WERI-Rb-1 (cell line): ENCODE data around the gene SRMS.

ENCODE experiments used
- DNase-seq: peaks from one replicate; pipeline ENCODE4 v3.0.0-alpha.2; 2020
- H3K27ac ChIP-seq: fragments of 250-450 bp; sonication (Bioruptor Pico); 2 replicates; pipeline ENCODE4 v1.5.1; 2020; ENCODE audit warnings: mild to moderate bottlenecking, moderate library complexity
- H3K27me3 ChIP-seq: fragments of 250-450 bp; sonication (Bioruptor Pico); 2 replicates; pipeline ENCODE4 v1.5.1; 2021; ENCODE audit warnings: mild to moderate bottlenecking, low read depth, moderate library complexity; ENCODE audit not compliant: insufficient read depth, severe bottlenecking
- H3K36me3 ChIP-seq: fragments of 250-450 bp; sonication (Bioruptor Pico); 2 replicates; pipeline ENCODE4 v1.5.1; 2020; ENCODE audit warnings: mild to moderate bottlenecking, moderate library complexity
- H3K4me3 ChIP-seq: 2 replicates; pipeline ENCODE4 v1.5.1; 2011; ENCODE audit warnings: low read depth, mild to moderate bottlenecking, control low read depth, low read length
- H3K9me3 ChIP-seq: fragments of 250-450 bp; sonication (Bioruptor Pico); 2 replicates; pipeline ENCODE4 v1.5.1; 2021; ENCODE audit warnings: mild to moderate bottlenecking, moderate library complexity; ENCODE audit not compliant: severe bottlenecking
- TF ChIP-seq, protein P1 (sequence below): IDR thresholded peaks from 2 replicates; pipeline ENCODE4 v1.5.1; 2011; ENCODE audit warnings: low read depth, mild to moderate bottlenecking, control low read depth, inconsistent platforms, low read length

SRMS gene

DNA sequence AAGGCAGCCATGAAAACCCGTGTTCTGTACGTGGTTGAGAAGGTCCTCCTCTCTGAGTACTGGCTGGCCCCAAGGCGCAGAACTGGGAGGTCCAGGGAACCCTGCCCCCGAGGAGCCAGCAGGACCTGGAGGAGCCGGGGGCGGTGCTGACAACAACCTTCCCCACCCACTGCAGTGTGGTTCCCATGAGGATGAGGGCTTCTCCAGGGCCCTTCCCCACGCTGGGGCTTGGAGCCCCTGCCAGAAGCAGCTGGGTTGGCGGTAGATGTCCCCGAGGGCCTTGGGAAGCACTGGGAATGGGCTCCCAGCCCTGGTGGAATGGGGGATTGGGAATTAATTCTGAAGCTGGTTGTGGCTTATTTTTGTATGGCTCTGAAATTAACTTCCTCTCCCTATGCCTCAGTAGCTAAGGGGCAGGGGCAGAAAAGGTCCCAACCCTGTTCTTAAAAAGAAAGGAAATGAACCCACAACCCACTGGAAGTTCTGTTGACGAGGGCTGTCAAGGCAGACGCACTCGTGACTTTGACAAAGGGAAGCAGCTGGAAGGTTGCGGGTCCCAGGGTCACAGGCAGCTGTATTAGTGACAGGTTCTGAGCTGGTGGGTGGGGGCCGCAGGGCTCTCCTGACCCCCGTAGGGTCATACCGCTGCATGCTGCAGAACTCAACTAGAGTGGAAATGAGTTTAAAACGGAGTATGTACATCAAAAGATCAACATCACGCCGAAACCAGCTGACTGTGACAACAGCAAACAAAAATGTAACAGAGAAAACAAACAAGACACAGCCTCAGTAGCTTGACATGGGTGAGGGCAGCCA is 40.4 kb upstream of the SRMS start:
- DNase-seq, result peak; percentile 6
- Histone ChIP-seq H3K27me3 (no peaks in the 10 kb centered on the region), H3K4me3 (no peak overlapping the region), H3K36me3 (peaks cover 34% of the 10 kb centered on the region), H3K27ac (no peak overlapping the region), H3K9me3 (no peaks in the 10 kb centered on the region)
- TF ChIP-seq, protein P1, sequence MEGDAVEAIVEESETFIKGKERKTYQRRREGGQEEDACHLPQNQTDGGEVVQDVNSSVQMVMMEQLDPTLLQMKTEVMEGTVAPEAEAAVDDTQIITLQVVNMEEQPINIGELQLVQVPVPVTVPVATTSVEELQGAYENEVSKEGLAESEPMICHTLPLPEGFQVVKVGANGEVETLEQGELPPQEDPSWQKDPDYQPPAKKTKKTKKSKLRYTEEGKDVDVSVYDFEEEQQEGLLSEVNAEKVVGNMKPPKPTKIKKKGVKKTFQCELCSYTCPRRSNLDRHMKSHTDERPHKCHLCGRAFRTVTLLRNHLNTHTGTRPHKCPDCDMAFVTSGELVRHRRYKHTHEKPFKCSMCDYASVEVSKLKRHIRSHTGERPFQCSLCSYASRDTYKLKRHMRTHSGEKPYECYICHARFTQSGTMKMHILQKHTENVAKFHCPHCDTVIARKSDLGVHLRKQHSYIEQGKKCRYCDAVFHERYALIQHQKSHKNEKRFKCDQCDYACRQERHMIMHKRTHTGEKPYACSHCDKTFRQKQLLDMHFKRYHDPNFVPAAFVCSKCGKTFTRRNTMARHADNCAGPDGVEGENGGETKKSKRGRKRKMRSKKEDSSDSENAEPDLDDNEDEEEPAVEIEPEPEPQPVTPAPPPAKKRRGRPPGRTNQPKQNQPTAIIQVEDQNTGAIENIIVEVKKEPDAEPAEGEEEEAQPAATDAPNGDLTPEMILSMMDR, result no peak

GRCh38 chr20:63587256-63587655 is 39.7 kb upstream of the SRMS start:
- Histone ChIP-seq H3K9me3 (no peaks in the 10 kb centered on the region), H3K36me3 (peaks cover 31% of the 10 kb centered on the region), H3K27me3 (no peaks in the 10 kb centered on the region), H3K4me3 (no peak overlapping the region), H3K27ac (no peak overlapping the region)
- DNase-seq, result no peak
- TF ChIP-seq, protein P1, result no peak

DNA sequence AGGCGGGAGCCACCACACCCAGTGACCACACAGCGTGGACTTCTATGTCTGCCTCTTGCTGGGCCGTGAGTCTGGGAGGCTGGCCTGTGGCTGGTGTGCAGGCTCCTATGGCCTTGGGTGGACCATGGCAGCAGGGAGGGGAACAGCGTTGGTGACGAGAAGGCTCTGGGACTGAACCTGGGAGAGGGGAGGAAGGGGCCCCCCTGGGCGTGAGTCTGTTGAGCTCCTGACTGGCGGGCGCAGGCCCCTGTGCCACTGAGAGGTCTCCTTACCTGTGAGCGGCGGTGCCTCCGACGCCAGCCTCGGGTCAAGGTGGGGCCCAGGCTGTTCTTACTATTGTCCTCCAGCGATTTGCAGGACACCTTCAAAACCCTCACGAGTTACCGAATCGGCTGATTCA is 39.2 kb upstream of the SRMS start:
- DNase-seq, result no peak
- no peaks in the 10 kb centered on the region for H3K9me3 ChIP-seq
- TF ChIP-seq, protein P1, result no peak
- no peak overlapping the region for H3K4me3 ChIP-seq
- no peaks in the 10 kb centered on the region for H3K27me3 ChIP-seq
- H3K36me3 ChIP-seq, result peaks cover 26% of the 10 kb centered on the region
- H3K27ac ChIP-seq, result no peak overlapping the region

DNA sequence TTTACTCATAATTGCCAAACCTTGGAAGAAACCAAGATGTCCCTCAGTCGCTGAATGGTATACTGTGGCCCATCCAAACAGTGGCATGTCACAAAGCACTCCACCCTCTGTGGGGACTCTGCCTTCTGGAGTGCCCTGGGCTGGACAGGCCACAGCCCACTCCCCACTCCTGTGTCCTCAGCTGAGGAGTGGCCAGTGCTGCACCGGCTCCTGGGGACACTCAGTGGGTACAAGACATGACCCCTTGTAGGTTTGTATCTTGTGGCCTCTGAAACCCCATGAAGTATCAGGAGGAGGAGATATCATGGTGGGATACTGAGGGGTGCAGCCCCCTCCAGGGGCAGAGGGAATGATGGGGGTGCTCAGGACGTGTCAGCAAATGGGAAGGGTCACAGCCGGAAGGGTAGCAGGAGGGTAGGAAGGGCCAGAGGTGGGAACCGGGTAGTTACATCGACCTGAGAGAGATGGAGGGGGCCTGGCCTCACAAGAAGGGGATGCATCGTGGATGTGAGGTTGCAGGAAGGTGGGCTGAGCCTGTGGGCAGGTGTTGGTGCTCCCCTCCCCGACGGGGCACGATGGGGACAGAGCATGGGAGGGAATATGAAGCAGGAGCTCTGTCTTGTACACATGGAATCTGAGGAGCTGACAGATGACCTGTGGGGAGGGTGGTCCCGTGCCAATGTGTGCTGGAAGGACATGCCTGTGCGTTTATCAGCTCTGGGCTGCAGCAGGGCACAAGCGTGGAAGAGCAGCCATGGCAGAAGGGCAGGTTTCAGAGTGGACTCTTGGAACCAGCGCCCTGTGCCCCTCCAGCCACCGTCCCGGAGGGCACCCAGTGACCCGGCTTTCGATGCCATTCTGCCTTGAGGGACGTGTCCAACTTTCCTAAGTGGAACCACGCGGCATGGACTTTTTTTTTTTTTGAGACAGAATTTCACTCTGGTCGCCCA is 38.3 kb upstream of the SRMS start:
- peaks cover 19% of the 10 kb centered on the region for H3K36me3 ChIP-seq
- no peak overlapping the region for H3K27ac ChIP-seq
- H3K4me3 ChIP-seq, result no peak overlapping the region

GRCh38 chr20:63582382-63583063 is 35.0 kb upstream of the SRMS start:
- no peak for DNase-seq
- no peaks in the 10 kb centered on the region for H3K9me3 ChIP-seq
- H3K4me3 ChIP-seq, result no peak overlapping the region
- TF ChIP-seq, protein P1, result no peak
- H3K27ac ChIP-seq, result no peak overlapping the region
- H3K36me3 ChIP-seq, result 0 out of 2 replicates have a peak, but pooled peaks cover 3% of the 10 kb centered on the region
- no peaks in the 10 kb centered on the region for H3K27me3 ChIP-seq

More for the DNA sequence above, 38.3 kb upstream of the SRMS start:
- no peaks in the 10 kb centered on the region for H3K9me3 ChIP-seq
- DNase-seq, result peak; percentile 4
- TF ChIP-seq, protein P1, result no peak
- no peaks in the 10 kb centered on the region for H3K27me3 ChIP-seq
